A549 (cell line): ENCODE results near the gene STAT5A.
"Not testable (repeated sequence)": the region's sequence is repeated elsewhere in the genome, so short reads cannot be mapped to it uniquely, and the experiment has no call there.

Experiments used
- BHLHE40 ChIP-seq: IDR thresholded peaks from 2 replicates; pipeline ENCODE4 v1.6.1; 2012; ENCODE audit warnings: low read depth, low read length, inconsistent platforms
- CBX2 ChIP-seq: fragments of 200-600 bp; sonication (generic); IDR thresholded peaks from 2 replicates; pipeline ENCODE4 v1.6.1; 2016; ENCODE audit warnings: low read depth, mild to moderate bottlenecking, borderline replicate concordance
- ESRRA ChIP-seq: fragments of 150-350 bp; IDR thresholded peaks from 2 replicates; pipeline ENCODE4 v1.6.1; 2014; ENCODE audit warnings: mild to moderate bottlenecking, low read length, borderline replicate concordance
- FOSL2 ChIP-seq, 2 experiments: fragments of 450-650 bp in 1 of 2; fragments of >200 bp in 1 of 2; sonication (Bioruptor Twin) in 1 of 2; formaldehyde crosslinking; IDR thresholded peaks; 2 replicates each; pipeline versions ENCODE4 v1.5.0 to v1.6.1; 2016 to 2020; ENCODE audit warnings: mild to moderate bottlenecking in 1 of 2, moderate library complexity in 1 of 2
- KDM5A ChIP-seq: fragments of 200-600 bp; sonication (generic); IDR thresholded peaks from 2 replicates; pipeline ENCODE4 v1.6.1; 2016; ENCODE audit warnings: antibody characterized with exemption, mild to moderate bottlenecking
- NR3C1 ChIP-seq: fragments of >200 bp; sonication (Bioruptor Twin); formaldehyde crosslinking; IDR thresholded peaks from 3 replicates; pipeline ENCODE4 v1.6.1; 2017
- POLR2A ChIP-seq: IDR thresholded peaks from 2 replicates; pipeline ENCODE4 v1.6.1; 2012; ENCODE audit warnings: mild to moderate bottlenecking, low read length
- POLR2AphosphoS2 ChIP-seq: conservative IDR thresholded peaks from 2 replicates; pipeline ENCODE4 v1.6.1; 2012; ENCODE audit warnings: low read length, improper control_type of control experiment, inconsistent platforms
- RAD21 ChIP-seq, 2 experiments: fragments of >200 bp in 1 of 2; sonication (Bioruptor Twin) in 1 of 2; formaldehyde crosslinking in 1 of 2; IDR thresholded peaks in 1 of 2; conservative IDR thresholded peaks in 1 of 2; 2 replicates in 1 of 2; 3 replicates in 1 of 2; pipeline ENCODE4 v1.6.1; 2012 to 2018; ENCODE audit warnings: inconsistent platforms in 1 of 2
- SMC3 ChIP-seq: fragments of >200 bp; sonication (Bioruptor Twin); formaldehyde crosslinking; IDR thresholded peaks from 3 replicates; pipeline ENCODE4 v1.6.1; 2018; ENCODE audit warnings: inconsistent platforms
- ZNF302 ChIP-seq: fragments of 250-450 bp; sonication (Bioruptor Pico); IDR thresholded peaks from 2 replicates; pipeline ENCODE4 v1.9.0; 2021; ENCODE audit warnings: inconsistent platforms, mild to moderate bottlenecking, moderate library complexity
- TF ChIP-seq, protein P1 (sequence below): fragments of >200 bp; sonication (Bioruptor Twin); formaldehyde crosslinking; IDR thresholded peaks from 3 replicates; pipeline ENCODE4 v1.5.1; 2016
- TF ChIP-seq, protein P2 (sequence below): fragments of 150-350 bp; IDR thresholded peaks from 2 replicates; pipeline ENCODE4 v1.6.1; 2014; ENCODE audit warnings: low read depth, mild to moderate bottlenecking, low read length
- TF ChIP-seq, protein P3 (sequence below): IDR thresholded peaks from 2 replicates; pipeline ENCODE4 v1.6.1; 2012

DNA sequence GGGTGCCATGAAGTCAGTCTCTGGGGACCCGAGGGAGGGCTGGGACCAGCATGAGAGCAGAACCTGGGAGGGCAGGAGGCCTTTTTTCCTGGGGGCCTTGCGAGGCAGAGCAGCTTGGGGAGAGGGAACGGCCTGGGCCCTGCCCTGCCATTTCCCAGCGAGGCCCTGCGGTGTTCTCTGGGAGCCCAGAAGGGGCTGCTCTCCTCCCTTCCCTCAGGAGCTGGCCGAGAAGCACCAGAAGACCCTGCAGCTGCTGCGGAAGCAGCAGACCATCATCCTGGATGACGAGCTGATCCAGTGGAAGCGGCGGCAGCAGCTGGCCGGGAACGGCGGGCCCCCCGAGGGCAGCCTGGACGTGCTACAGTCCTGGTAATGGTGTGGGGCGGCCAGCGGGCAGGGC lies 11.6 kb downstream of the STAT5A start:
- TF ChIP-seq, protein P1, sequence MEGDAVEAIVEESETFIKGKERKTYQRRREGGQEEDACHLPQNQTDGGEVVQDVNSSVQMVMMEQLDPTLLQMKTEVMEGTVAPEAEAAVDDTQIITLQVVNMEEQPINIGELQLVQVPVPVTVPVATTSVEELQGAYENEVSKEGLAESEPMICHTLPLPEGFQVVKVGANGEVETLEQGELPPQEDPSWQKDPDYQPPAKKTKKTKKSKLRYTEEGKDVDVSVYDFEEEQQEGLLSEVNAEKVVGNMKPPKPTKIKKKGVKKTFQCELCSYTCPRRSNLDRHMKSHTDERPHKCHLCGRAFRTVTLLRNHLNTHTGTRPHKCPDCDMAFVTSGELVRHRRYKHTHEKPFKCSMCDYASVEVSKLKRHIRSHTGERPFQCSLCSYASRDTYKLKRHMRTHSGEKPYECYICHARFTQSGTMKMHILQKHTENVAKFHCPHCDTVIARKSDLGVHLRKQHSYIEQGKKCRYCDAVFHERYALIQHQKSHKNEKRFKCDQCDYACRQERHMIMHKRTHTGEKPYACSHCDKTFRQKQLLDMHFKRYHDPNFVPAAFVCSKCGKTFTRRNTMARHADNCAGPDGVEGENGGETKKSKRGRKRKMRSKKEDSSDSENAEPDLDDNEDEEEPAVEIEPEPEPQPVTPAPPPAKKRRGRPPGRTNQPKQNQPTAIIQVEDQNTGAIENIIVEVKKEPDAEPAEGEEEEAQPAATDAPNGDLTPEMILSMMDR: not testable (repeated sequence)
- not testable (repeated sequence) for TF ChIP-seq POLR2A; NR3C1; CBX2; POLR2AphosphoS2; KDM5A; FOSL2 (IDR thresholded peaks at IDR 0.05); FOSL2 (CRISPR knock-in tag; IDR thresholded peaks at IDR 0.05); SMC3; RAD21 (conservative IDR thresholded peaks at IDR 0.05 in 1 of 2, IDR thresholded peaks at IDR 0.05 in 1 of 2); BHLHE40; ZNF302 (CRISPR knock-in tag); ESRRA
- TF ChIP-seq, protein P2, sequence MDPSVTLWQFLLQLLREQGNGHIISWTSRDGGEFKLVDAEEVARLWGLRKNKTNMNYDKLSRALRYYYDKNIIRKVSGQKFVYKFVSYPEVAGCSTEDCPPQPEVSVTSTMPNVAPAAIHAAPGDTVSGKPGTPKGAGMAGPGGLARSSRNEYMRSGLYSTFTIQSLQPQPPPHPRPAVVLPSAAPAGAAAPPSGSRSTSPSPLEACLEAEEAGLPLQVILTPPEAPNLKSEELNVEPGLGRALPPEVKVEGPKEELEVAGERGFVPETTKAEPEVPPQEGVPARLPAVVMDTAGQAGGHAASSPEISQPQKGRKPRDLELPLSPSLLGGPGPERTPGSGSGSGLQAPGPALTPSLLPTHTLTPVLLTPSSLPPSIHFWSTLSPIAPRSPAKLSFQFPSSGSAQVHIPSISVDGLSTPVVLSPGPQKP: not testable (repeated sequence)
- TF ChIP-seq, protein P3, sequence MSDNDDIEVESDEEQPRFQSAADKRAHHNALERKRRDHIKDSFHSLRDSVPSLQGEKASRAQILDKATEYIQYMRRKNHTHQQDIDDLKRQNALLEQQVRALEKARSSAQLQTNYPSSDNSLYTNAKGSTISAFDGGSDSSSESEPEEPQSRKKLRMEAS: not testable (repeated sequence)
